ENCODE data around the gene PNPLA6. TPM values are rescaled to one million over a fixed set of nuclear protein-coding genes. Genes with fewer than 3 reads are reported as not detected.

PNPLA6 gene
- polyA plus RNA-seq, 1 donor, result 45.4 TPM

DNA sequence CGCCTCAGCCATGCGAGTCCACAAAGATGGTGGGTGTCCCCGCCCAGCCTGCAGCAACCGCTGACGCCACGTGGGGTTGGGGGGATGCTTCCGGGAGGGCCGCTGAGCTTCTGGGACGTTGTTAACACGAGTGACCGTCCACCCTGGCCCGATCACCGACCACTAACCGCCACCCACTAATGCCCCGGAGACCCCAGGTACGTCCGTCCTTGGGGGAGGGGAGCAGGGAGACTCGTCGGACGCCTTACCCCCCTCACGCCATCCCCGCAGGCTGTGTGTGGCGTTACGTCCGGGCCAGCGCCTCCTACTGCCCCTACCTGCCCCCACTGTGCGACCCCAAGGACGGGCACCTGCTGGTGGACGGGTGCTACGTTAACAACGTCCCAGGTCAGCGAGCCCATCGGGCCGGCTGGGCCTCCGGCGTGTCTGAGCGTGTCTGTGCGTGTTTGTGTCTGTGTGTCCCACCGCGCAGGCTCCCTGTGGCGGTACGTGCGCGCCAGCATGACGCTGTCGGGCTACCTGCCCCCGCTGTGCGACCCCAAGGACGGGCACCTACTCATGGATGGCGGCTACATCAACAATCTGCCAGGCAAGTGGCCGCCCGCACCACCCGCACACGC lies 21.3 kb downstream of the PNPLA6 start:
- DNase-seq, result no peak
- WGBS (ENCODE audit: insufficient coverage, low lambda C conversion rate), result no CpG with 5 or more reads among the region's 54 CpGs
- H3K36me3 ChIP-seq (ENCODE audit: control insufficient read depth, insufficient read depth, low read length), result peaks cover 52% of the 10 kb centered on the region
- no peaks in the 10 kb centered on the region for H3K4me1 ChIP-seq (ENCODE audit: control insufficient read depth, insufficient read depth, low read length)
- no peaks in the 10 kb centered on the region for H3K27me3 ChIP-seq (ENCODE audit: control insufficient read depth, insufficient read depth, low read length)
- H3K4me3 ChIP-seq (ENCODE audit: low read length), result no peak overlapping the region
- H3K27ac ChIP-seq (ENCODE audit: low read length), result no peak overlapping the region
- peaks cover 10% of the 10 kb centered on the region for H3K9me3 ChIP-seq (ENCODE audit: control insufficient read depth, low read depth, low read length)

DNA sequence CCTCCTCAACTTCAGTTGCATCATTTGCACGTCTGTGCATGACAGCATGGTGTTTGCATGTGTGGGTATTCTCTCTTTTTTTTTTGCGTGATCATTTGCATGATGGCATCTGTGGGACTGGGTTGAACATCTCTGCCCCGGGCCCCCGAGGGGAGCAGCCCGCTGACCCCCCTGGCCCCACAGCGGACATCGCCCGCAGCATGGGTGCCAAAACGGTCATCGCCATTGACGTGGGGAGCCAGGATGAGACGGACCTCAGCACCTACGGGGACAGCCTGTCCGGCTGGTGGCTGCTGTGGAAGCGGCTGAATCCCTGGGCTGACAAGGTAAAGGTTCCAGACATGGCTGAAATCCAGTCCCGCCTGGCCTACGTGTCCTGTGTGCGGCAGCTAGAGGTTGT lies 23.1 kb downstream of the PNPLA6 start:
- Histone ChIP-seq H3K9me3 (ENCODE audit: control insufficient read depth, low read depth, low read length) (peaks cover 10% of the 10 kb centered on the region), H3K4me1 (ENCODE audit: control insufficient read depth, insufficient read depth, low read length) (no peaks in the 10 kb centered on the region), H3K27ac (ENCODE audit: low read length) (no peak overlapping the region), H3K4me3 (ENCODE audit: low read length) (no peak overlapping the region), H3K27me3 (ENCODE audit: control insufficient read depth, insufficient read depth, low read length) (no peaks in the 10 kb centered on the region), H3K36me3 (ENCODE audit: control insufficient read depth, insufficient read depth, low read length) (peaks cover 52% of the 10 kb centered on the region)
- no CpG with 5 or more reads among the region's 18 CpGs for WGBS (ENCODE audit: insufficient coverage, low lambda C conversion rate)
- DNase-seq, result no peak

- H3K9me3 ChIP-seq (ENCODE audit: control insufficient read depth, low read depth, low read length), result peaks cover 10% of the 10 kb centered on the region
- no peak overlapping the region for H3K27ac ChIP-seq (ENCODE audit: low read length)
- no peaks in the 10 kb centered on the region for H3K27me3 ChIP-seq (ENCODE audit: control insufficient read depth, insufficient read depth, low read length)
- H3K4me1 ChIP-seq (ENCODE audit: control insufficient read depth, insufficient read depth, low read length), result no peaks in the 10 kb centered on the region
- WGBS (ENCODE audit: insufficient coverage, low lambda C conversion rate), result no CpG with 5 or more reads among the region's 4 CpGs
- peaks cover 52% of the 10 kb centered on the region for H3K36me3 ChIP-seq (ENCODE audit: control insufficient read depth, insufficient read depth, low read length)
- no peak overlapping the region for H3K4me3 ChIP-seq (ENCODE audit: low read length)
- no peak for DNase-seq
These were observed 23.6 kb downstream of the PNPLA6 start for GRCh38 chr19:7559102-7559501.

DNA sequence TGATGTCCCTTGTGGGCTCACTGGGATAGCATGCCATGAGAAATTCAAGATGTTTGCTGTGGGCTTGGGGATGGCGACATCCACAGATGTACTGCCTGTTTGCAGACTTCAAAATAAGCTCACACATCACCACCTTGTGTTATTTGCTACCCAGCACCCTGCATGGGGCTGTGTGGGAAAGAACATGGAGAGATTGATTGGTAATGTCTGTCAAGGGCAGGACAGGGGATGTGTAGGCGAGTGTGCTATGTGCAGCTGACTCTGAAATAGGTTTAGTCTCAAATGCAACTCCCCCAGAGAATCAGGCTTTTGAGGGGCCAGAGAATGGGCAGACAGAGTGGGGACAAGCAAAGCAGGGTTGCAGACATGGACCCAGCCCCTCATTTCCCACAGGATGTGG lies 24.7 kb downstream of the PNPLA6 start:
- Histone ChIP-seq H3K27me3 (ENCODE audit: control insufficient read depth, insufficient read depth, low read length) (no peaks in the 10 kb centered on the region), H3K4me3 (ENCODE audit: low read length) (no peak overlapping the region), H3K36me3 (ENCODE audit: control insufficient read depth, insufficient read depth, low read length) (peaks cover 44% of the 10 kb centered on the region), H3K9me3 (ENCODE audit: control insufficient read depth, low read depth, low read length) (peaks cover 3% of the 10 kb centered on the region), H3K4me1 (ENCODE audit: control insufficient read depth, insufficient read depth, low read length) (no peaks in the 10 kb centered on the region), H3K27ac (ENCODE audit: low read length) (no peak overlapping the region)
- WGBS (ENCODE audit: insufficient coverage, low lambda C conversion rate), result no CpG with 5 or more reads among the region's 2 CpGs
- DNase-seq, result no peak

DNA sequence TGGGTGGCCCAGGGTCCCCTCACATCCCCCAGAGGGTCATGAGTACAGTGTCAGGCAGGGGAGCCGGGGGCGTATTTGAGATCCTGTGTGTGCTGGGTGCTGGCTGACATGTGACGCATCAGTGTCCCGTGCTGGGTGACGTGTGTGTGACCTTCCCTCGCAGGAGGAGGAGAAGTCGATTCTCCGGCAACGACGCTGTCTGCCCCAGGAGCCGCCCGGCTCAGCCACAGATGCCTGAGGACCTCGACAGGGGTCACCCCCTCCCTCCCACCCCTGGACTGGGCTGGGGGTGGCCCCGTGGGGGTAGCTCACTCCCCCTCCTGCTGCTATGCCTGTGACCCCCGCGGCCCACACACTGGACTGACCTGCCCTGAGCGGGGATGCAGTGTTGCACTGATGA lies 25.8 kb downstream of the PNPLA6 start:
- no CpG with 5 or more reads among the region's 17 CpGs for WGBS (ENCODE audit: insufficient coverage, low lambda C conversion rate)
- no peak for DNase-seq
- H3K36me3 ChIP-seq (ENCODE audit: control insufficient read depth, insufficient read depth, low read length), result peaks cover 34% of the 10 kb centered on the region
- peaks cover 3% of the 10 kb centered on the region for H3K9me3 ChIP-seq (ENCODE audit: control insufficient read depth, low read depth, low read length)
- H3K4me1 ChIP-seq (ENCODE audit: control insufficient read depth, insufficient read depth, low read length), result no peaks in the 10 kb centered on the region
- H3K27ac ChIP-seq (ENCODE audit: low read length), result no peak overlapping the region
- no peaks in the 10 kb centered on the region for H3K27me3 ChIP-seq (ENCODE audit: control insufficient read depth, insufficient read depth, low read length)
- no peak overlapping the region for H3K4me3 ChIP-seq (ENCODE audit: low read length)

GRCh38 chr19:7562646-7563393 lies 27.3 kb downstream of the PNPLA6 start:
- H3K4me3 ChIP-seq (ENCODE audit: low read length), result no peak overlapping the region
- DNase-seq, result no peak
- H3K27ac ChIP-seq (ENCODE audit: low read length), result no peak overlapping the region
- no peaks in the 10 kb centered on the region for H3K9me3 ChIP-seq (ENCODE audit: control insufficient read depth, low read depth, low read length)
- WGBS (ENCODE audit: insufficient coverage, low lambda C conversion rate), result 69% methylated on average over 6 of the region's 16 CpGs
- H3K36me3 ChIP-seq (ENCODE audit: control insufficient read depth, insufficient read depth, low read length), result peaks cover 21% of the 10 kb centered on the region
- H3K4me1 ChIP-seq (ENCODE audit: control insufficient read depth, insufficient read depth, low read length), result no peaks in the 10 kb centered on the region
- H3K27me3 ChIP-seq (ENCODE audit: control insufficient read depth, insufficient read depth, low read length), result no peaks in the 10 kb centered on the region

GRCh38 chr19:7564866-7565265 lies 29.3 kb downstream of the PNPLA6 start:
- Histone ChIP-seq H3K4me3 (ENCODE audit: low read length) (no peak overlapping the region), H3K27me3 (ENCODE audit: control insufficient read depth, insufficient read depth, low read length) (no peaks in the 10 kb centered on the region), H3K36me3 (ENCODE audit: control insufficient read depth, insufficient read depth, low read length) (peaks cover 9% of the 10 kb centered on the region), H3K4me1 (ENCODE audit: control insufficient read depth, insufficient read depth, low read length) (no peaks in the 10 kb centered on the region), H3K27ac (ENCODE audit: low read length) (no peak overlapping the region), H3K9me3 (ENCODE audit: control insufficient read depth, low read depth, low read length) (no peaks in the 10 kb centered on the region)
- no peak for DNase-seq
- WGBS (ENCODE audit: insufficient coverage, low lambda C conversion rate), result no CpG with 5 or more reads among the region's 4 CpGs

- Histone ChIP-seq H3K27ac (ENCODE audit: low read length) (no peak overlapping the region), H3K4me3 (ENCODE audit: low read length) (no peak overlapping the region), H3K4me1 (ENCODE audit: control insufficient read depth, insufficient read depth, low read length) (no peaks in the 10 kb centered on the region), H3K27me3 (ENCODE audit: control insufficient read depth, insufficient read depth, low read length) (no peaks in the 10 kb centered on the region), H3K9me3 (ENCODE audit: control insufficient read depth, low read depth, low read length) (no peaks in the 10 kb centered on the region), H3K36me3 (ENCODE audit: control insufficient read depth, insufficient read depth, low read length) (peaks cover 7% of the 10 kb centered on the region)
- no CpG with 5 or more reads among the region's 5 CpGs for WGBS (ENCODE audit: insufficient coverage, low lambda C conversion rate)
- DNase-seq, result no peak
These were observed 29.8 kb downstream of the PNPLA6 start for GRCh38 chr19:7565332-7565731.

DNA sequence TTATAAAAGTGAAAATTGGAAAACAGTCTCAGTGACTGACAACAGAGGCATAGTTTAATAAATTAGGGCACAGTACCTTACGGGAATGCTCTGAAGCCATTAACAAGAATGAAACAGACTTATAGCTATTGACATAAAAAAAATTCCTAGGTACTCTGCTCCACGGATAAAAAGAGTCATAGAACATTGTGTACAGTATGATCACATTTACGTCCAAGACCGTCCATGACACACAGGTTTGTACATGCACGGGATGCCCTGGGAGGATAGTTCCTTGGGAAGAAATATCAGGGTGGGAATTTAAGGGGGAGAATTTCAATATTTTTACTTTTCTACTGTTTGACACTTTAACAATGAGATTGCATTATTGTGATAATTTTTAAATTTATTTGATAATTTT lies 35.2 kb downstream of the PNPLA6 start:
- no peak for DNase-seq
- H3K27me3 ChIP-seq (ENCODE audit: control insufficient read depth, insufficient read depth, low read length), result no peaks in the 10 kb centered on the region
- H3K27ac ChIP-seq (ENCODE audit: low read length), result no peak overlapping the region
- H3K4me1 ChIP-seq (ENCODE audit: control insufficient read depth, insufficient read depth, low read length), result no peaks in the 10 kb centered on the region
- no peaks in the 10 kb centered on the region for H3K36me3 ChIP-seq (ENCODE audit: control insufficient read depth, insufficient read depth, low read length)
- no peak overlapping the region for H3K4me3 ChIP-seq (ENCODE audit: low read length)
- H3K9me3 ChIP-seq (ENCODE audit: control insufficient read depth, low read depth, low read length), result no peaks in the 10 kb centered on the region
- no CpG with 5 or more reads among the region's 5 CpGs for WGBS (ENCODE audit: insufficient coverage, low lambda C conversion rate)

- Histone ChIP-seq H3K36me3 (ENCODE audit: control insufficient read depth, insufficient read depth, low read length) (no peaks in the 10 kb centered on the region), H3K9me3 (ENCODE audit: control insufficient read depth, low read depth, low read length) (no peaks in the 10 kb centered on the region), H3K4me3 (ENCODE audit: low read length) (no peak overlapping the region), H3K27ac (ENCODE audit: low read length) (no peak overlapping the region), H3K27me3 (ENCODE audit: control insufficient read depth, insufficient read depth, low read length) (peaks cover 5% of the 10 kb centered on the region), H3K4me1 (ENCODE audit: control insufficient read depth, insufficient read depth, low read length) (no peaks in the 10 kb centered on the region)
- no CpG with 5 or more reads among the region's 9 CpGs for WGBS (ENCODE audit: insufficient coverage, low lambda C conversion rate)
- DNase-seq, result no peak
These were observed 40.0 kb downstream of the PNPLA6 start for GRCh38 chr19:7575434-7576040.
